DMS114 treated with DMSO at 0.1 percent for 48 hours (cell line): ENCODE results near the gene TBX15.
"Not testable (repeated sequence)": the region's sequence is repeated elsewhere in the genome, so short reads cannot be mapped to it uniquely, and the experiment has no call there.

ENCODE experiments used
- DNase-seq: peaks from one replicate; lab custom pipeline; 2025; ENCODE audit not compliant: unreplicated experiment; lab: John Stamatoyannopoulos, UW

Gene TBX15

GRCh38 chr1:118928739-118929554, 59.2 kb downstream of the TBX15 start:
- DNase-seq = no peak

DNA sequence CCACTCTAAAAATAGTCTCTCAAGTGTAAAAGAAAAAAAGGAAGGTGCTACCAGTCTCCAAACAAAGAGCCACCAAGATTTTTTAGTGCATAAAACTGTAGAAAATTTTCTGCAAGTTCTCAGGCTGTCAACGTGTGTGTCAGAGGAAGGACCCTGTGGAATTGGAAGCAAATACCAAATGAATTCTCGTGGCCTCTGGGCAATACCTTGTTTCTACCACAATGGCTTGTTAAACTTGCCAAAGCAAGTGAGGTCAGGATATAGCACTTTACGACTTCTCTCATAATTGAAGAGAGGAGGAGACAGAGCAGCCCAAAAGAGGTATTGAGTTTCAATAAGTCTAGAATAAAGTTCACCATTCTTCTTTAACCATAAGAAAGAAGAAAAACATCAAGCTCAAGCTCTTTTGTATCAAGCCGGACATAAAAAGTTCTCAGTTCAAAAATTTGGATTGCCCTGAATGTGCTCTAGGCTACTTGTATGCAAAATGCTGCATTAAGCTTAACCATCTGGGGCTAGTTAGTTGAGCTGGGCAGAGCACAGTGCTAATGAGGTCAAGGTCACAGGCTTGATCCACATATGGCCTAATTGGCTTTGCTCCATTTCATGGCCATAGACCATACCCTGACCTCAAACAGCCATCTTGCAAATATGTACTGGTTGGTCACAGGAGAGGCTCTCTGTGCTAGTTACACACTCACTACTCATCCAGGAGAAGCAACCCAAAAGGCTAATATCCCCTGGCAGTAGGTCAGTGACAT, 60.5 kb downstream of the TBX15 start:
- DNase-seq = no peak

- DNase-seq = no peak
Measured at GRCh38 chr1:118926261-118926660, 61.9 kb downstream of the TBX15 start.

- no peak for DNase-seq
Measured at GRCh38 chr1:118925651-118926050, 62.5 kb downstream of the TBX15 start.

DNA sequence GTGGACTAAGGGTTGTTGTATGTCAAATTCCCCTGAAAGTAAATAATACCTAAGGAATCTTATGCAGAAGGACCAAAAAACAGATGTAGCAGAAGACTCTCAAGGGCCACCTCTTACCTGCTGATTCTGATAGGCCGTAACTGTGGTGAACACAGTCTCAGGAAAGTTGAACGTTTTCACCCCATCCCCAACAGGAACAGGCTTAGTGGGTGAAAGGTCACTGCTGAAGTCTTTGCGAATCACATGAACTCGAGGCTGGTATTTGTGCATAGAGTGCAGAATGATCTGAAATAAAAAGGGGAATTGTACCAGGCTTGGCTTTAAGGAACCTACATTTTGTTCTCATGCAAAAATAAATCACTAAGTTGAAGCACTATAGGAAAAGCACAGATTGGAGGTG, 64.8 kb downstream of the TBX15 start:
- DNase-seq = no peak

GRCh38 chr1:118921994-118922393, 66.1 kb downstream of the TBX15 start:
- DNase-seq = no peak

DNA sequence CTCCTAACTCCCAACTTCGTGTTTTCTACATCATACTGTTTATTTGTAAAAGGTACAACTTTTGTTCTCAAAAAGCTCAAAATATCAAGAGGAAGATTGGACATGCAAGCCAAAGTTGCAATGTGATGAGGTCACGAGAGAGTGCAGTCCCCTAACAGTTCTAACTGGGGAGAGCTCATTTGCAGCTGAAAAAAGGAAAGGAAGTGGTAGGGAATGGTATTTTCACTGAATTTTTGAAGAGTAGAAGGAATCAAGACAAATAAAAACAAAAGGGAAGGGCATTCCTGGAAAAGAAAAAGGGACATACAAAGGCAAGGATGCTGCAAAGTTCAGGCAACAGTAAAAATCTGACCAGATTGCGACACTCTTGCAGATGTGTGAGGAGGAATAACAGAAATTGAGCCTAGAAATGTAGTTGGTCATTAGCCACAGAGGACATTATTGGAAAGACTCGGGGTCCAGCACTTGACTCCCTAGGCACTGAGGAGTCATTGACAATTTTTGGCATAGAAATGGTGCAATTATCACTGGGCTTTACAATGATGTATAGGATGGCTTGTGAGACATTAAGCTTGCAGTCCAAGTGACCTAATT, 67.9 kb downstream of the TBX15 start:
- no peak for DNase-seq

- no peak for DNase-seq
Measured at GRCh38 chr1:118918940-118919259, 69.2 kb downstream of the TBX15 start.

GRCh38 chr1:118918230-118918939, 69.8 kb downstream of the TBX15 start:
- DNase-seq = no peak

DNA sequence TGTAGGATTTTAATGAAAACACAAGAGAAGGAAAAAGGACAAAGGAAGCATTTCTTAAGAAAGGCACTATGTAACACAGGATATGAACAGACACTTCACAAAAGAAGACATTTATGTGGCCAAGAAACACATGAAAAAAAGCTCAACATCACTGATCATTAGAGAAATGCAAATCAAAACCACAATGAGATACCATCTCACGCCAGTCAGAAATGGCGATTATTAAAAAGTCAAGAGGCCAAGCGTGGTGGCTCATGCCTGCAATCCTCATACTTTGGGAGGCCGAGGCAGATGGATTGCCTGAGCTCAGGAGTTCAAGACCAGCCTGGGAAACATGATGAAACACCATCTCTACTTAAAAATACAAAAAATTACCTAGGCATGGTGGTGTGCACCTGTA, 71.8 kb downstream of the TBX15 start:
- DNase-seq = not testable (repeated sequence)

DNA sequence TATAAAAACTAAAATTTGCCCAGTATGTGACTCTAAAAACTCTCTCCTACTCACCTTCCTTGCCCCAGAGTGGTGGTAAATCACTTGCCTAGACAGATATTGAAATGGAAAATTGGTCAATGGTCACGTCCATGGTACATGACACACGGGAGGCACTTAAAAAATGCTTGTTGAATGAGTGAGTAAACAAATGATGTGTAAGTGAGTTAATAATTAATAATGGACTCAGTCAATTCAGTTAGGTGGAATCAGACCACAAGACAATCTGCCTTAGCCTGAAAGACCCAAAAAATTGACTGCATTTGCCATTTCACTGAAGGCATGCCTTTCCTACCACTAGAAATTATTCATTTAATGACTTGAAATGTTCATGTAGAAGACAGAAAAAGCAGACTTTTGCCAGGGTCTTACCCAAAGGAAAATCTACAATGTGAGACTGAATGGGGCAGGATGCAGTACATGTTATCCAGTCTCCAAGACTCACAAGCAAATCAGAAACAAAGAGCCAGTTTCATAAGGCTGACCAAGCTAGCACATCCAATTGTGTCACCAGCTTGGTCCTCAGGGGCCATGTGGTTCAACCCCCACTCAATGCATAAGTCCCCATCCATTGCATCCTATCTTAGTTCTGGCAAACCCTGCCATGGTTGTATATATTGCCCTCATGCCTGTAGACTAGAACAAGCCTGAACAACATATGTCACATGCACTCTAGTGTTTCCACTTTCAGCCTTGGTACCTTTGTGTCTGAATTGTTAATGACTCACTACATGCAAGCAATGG, 73.6 kb downstream of the TBX15 start:
- no peak for DNase-seq

- DNase-seq = no peak
Measured at GRCh38 chr1:118913818-118914217, 74.3 kb downstream of the TBX15 start.

DNA sequence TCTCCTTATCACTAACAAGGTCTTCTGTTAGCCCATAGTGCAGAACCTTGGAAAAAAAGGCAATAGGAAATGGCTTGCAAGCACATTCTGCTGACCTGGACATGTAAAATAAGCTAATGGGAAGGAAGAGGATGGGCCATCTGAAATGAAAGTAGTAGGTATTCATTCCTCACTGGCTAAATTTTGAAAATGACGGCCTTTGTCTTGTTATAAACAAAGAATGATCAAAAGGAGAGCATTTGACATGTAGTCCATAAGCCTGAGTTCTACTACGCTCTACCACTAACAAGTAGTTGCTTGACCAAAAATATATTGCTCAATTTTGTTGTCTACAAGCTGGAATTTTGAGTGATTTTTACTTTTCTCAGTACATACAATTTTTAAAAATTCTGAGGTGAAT, 75.6 kb downstream of the TBX15 start:
- DNase-seq = no peak

GRCh38 chr1:118911571-118911970, 76.6 kb downstream of the TBX15 start:
- no peak for DNase-seq

DNA sequence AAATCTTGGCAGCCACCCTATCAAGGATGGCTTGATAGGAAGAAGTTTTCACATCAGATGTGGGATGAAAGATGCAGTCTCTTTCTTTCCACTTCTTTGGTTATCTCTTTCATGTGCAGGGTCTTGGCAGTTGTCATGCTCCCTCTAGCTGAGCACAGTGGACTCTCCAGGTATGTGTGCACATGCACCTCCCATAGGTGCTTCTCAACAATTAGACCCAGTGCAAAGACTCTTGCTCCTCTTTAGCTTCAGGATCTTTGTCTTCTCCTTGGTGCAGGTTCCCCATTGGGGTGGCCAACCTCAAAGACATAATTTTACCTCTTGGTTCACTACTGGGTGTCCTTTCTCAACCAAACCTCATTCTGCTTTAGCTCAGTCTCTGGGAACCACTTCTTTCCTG, 80.7 kb downstream of the TBX15 start:
- DNase-seq = no peak

DNA sequence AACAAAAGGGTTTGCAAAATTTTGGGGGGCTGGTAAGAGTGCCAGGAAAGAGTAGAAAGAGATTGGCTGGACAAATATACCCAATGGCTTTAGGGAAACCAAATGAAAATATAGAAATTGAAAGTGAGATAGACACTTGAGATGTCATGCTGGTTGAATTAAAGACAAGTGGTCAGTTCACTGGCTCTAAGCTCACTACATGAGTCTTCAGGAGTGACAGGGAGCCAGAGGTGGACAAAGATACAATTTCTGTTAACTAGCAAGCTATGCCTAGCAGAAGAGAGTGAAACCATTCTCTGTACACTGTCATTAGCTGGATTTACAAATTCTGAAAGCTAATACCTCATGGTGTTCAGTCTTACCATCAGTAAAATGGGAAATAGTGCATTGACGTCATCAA, 82.5 kb downstream of the TBX15 start:
- DNase-seq = no peak

DNA sequence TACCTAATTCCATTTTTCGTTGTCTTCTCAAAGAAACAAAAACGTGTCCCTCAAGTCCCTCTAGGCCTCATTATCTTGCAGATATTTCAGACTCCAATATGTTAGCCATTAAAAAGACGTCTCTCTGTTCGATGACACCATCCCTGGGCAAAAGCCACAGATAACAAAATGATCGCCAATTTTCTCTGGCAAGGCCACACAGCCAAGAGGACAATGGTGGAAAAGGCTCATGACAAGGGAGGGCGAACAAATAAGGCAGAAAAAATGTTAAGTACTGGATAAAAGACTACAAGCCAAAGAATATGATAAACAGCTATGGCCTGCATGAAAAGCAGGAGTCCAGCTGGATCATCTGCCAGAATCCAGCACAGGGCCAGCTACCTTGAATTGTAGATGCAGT, 82.9 kb downstream of the TBX15 start:
- no peak for DNase-seq

DNA sequence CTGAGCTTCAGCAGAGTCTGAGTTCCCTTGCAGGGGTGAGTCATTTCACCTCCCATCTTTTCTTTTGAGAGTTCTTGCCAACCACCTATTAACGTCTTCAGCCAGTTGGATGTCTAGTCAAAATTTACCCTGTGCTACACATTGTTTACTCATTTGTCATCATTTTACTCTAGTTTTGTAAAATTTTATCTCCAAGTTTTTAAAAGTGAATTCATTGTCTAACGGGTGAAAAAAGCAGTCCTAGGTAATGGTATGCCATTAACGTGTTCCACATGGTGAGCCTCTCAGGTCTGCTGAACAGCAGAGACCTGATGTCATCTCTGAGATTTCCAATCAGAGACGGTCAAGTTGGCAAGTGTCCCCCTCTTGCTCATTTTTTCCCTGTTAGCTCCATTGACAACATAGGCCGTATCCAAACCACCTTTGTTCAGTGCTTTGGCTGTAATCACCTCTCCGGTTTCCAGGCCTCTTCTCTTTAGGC, 85.4 kb downstream of the TBX15 start:
- DNase-seq = no peak

DNA sequence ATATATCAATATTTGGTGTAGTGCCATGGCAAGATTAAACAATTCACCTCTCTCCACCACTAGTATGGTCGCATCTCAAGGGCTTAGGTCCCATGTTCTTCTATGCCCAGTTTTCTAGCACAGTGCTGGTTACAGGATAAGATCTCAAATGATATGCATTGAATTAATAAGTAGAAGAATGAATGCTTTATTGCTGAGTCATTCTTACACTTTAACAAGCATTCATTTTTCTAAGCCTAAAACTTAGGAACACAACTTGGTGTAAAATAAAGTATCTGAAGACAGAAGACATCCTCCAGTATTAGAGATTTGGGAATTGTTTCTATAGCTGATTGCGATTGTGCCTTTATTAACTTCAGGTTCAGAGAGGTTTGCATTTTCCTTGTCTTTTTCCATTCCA, 85.8 kb downstream of the TBX15 start:
- DNase-seq = no peak

- no peak for DNase-seq
Measured at GRCh38 chr1:118900643-118901440, 87.3 kb downstream of the TBX15 start.
